Cardiac septum (tissue), 1 donor: Measurements from ENCODE around the gene MDGA2. TPM values are rescaled to one million over a fixed set of nuclear protein-coding genes. Genes with fewer than 3 reads are reported as not detected.
"Not testable (repeated sequence)": the region's sequence is repeated elsewhere in the genome, so short reads cannot be mapped to it uniquely, and the experiment has no call there.

Experiments
- DNase-seq: peaks from one replicate; pipeline ENCODE4 v3.0.0-alpha.2; 2020; ENCODE audit warnings: low spot score
- intact Hi-C: fragments of 100-400 bp; cut with DNase I; formaldehyde crosslinking; loops from one replicate; pipeline ENCODE4 v1.14.0; 2022
- total RNA-seq: library from RNA; stranded (reverse); fragmentation: NEBNext Ultra II Directional; extraction: Animal tissue kit (Norgen Biotek cat#: 25700); gene quantifications from one replicate; pipeline ENCODE4 v1.2.1, GENCODE V29; 2021
- donor health status: DM: no; HTN: no; CAD: no.

MDGA2 gene
- total RNA-seq, 1 donor from 2014 or later = 0.19 TPM

- intact Hi-C loops = no loop called here
- DNase-seq = no peak
These were observed 284.4 kb downstream of the MDGA2 start for GRCh38 chr14:47390831-47391504.

- intact Hi-C loops = no loop called here
- DNase-seq = no peak
These were observed 285.9 kb downstream of the MDGA2 start for GRCh38 chr14:47389535-47389934.

- intact Hi-C loops = no loop called here
- DNase-seq = no peak
These were observed 309.4 kb downstream of the MDGA2 start for GRCh38 chr14:47366006-47366405.

GRCh38 chr14:47365233-47365632 lies 310.2 kb downstream of the MDGA2 start:
- intact Hi-C loops = no loop called here
- no peak for DNase-seq

DNA sequence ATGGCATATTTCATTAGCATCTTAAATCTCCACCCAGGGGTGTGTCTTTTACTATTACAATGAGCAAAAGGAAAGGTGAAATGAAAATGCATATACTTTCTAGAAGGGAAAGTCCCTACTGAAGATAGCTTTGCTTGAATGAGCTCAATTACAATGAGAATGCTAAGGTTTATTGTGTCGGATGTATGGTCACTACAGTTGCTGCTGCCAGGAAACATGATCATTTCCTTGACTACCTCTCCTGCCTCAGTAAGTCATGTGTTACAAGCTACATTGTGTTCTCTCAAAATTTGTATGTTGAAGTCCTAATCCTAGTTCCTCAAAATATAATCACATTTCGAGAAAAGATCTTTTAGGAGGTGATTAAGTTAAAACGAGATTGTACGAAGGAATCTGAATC lies 322.2 kb downstream of the MDGA2 start:
- no peak for DNase-seq
- intact Hi-C loops = no loop called here

- no peak for DNase-seq
- intact Hi-C loops = no loop called here
These were observed 328.6 kb downstream of the MDGA2 start for GRCh38 chr14:47346849-47347248.

DNA sequence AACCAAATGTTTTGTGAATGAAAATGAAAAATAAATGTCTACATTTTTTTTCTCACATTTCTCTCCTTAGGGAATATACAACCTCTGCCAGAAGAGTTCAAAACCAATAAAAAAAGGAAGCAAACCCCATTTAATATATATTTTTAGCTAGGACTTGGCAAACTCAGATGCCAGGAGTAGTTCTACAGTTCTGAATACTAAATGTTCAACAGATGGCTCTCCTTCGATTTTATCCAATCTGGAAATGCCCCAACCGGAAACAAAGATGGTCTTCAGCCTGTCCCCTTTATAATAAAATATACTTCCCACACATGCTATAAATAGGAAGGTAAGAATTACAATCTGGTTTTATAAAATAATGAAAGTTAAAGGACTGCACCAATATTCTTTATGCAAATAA lies 330.4 kb downstream of the MDGA2 start:
- intact Hi-C loops = no loop called here
- no peak for DNase-seq

DNA sequence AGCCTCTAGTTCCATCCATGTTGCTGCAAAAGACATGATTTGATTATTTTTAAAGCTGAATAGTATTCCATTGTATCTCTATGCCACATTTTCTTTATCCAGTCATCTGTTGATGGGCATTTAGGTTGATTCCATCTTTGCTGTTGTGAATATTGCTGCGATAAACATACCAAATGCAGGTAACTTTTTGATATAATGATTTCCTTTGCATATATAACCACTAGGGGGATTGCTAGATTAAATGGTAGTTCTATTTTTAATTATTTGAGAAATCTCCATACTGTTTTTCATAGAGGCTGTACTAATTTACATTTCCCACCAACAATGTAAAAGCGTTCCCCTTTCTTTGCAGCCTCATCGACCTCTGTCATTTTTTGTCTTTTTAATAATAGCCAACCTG lies 342.5 kb downstream of the MDGA2 start:
- no peak for DNase-seq

GRCh38 chr14:47332106-47332505 lies 343.3 kb downstream of the MDGA2 start:
- intact Hi-C loops = no loop called here
- DNase-seq = no peak

More for the DNA sequence above, 342.5 kb downstream of the MDGA2 start:
- intact Hi-C loops = no loop called here

DNA sequence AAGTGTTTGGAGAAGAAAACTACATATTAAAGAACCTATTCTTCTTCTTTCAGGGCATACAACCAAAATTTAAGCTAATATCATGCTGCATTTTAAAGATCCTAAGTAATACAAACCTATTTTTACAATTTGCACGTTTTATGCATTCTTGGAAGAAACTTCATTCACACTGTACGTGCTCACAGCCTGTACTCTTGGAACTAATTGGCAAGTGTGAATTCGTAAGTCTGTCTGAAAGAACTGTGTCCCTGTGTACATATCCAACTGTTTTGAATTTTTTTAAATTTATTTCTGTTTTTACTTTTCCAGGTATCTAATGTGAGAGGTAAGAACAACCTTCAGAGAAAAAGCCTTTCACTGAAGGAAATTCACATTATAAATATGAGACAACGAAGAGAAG lies 347.0 kb downstream of the MDGA2 start:
- no peak for DNase-seq
- intact Hi-C loops = no loop called here

DNA sequence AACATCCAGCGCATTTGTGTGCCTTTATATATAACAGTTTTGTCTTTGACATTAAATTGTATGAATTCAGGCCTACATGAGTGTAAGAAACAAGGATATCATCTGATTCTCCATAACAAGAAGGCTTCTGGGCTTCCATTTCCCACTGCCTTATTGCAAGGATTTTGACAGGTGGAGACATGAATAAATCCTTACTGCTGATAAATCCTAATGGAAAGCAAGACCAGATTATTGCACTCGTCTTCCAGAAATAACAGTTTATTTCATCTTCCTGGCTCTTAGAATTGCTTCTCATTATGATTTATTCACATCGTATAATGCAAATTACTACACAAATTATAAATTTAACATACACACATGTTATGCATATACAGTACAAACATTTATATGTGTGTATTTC lies 348.1 kb downstream of the MDGA2 start:
- no peak for DNase-seq
- intact Hi-C loops = no loop called here

- no peak for DNase-seq
- intact Hi-C loops = no loop called here
These were observed 352.7 kb downstream of the MDGA2 start for GRCh38 chr14:47322751-47323150.

- intact Hi-C loops = no loop called here
These were observed 373.3 kb downstream of the MDGA2 start for GRCh38 chr14:47302121-47302520.

GRCh38 chr14:47300796-47301195 lies 374.6 kb downstream of the MDGA2 start:
- intact Hi-C loops = no loop called here
- DNase-seq = no peak

More at GRCh38 chr14:47302121-47302520, 373.3 kb downstream of the MDGA2 start:
- no peak for DNase-seq

GRCh38 chr14:47297374-47297773 lies 378.0 kb downstream of the MDGA2 start:
- intact Hi-C loops = no loop called here
- DNase-seq = no peak

DNA sequence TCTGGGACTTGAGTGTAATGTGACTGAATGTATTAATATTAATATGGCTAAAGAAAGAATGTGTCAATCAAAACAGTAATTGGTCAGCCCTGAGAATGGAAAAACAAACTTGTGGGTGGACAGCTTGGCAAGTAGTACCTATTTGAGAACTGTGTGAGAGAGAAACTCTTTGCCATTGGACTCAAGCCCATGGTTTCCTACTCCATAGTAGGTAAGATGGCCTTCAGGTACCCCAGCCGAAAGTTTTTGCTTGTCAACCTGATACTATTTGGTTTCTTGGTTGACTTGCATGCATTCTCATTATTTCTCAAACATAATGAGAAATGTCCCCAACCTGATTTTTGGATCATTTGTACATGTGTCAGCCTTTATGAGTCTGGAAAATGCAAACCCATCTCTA lies 391.1 kb downstream of the MDGA2 start:
- intact Hi-C loops = no loop called here
- no peak for DNase-seq

- DNase-seq, intact Hi-C loops: not testable (repeated sequence)
These were observed 393.6 kb downstream of the MDGA2 start for GRCh38 chr14:47281761-47282160.

GRCh38 chr14:47278233-47278842 lies 397.1 kb downstream of the MDGA2 start:
- no peak for DNase-seq
- intact Hi-C loops = no loop called here

- DNase-seq = no peak
- intact Hi-C loops = no loop called here
These were observed 397.7 kb downstream of the MDGA2 start for GRCh38 chr14:47277703-47278102.

- intact Hi-C loops = no loop called here
- no peak for DNase-seq
These were observed 398.5 kb downstream of the MDGA2 start for GRCh38 chr14:47276931-47277330.

GRCh38 chr14:47273939-47274338 lies 401.5 kb downstream of the MDGA2 start:
- DNase-seq = no peak
- intact Hi-C loops = no loop called here

- DNase-seq = no peak
These were observed 404.7 kb downstream of the MDGA2 start for GRCh38 chr14:47270715-47271114.

More at GRCh38 chr14:47270715-47271114, 404.7 kb downstream of the MDGA2 start:
- intact Hi-C loops = no loop called here
